ENCODE measurements around the gene EDEM3. TPM values are rescaled to one million over a fixed set of nuclear protein-coding genes. Genes with fewer than 3 reads are reported as not detected.

Gene EDEM3
- total RNA-seq, 1 donor from 2014 or later = 24.1 TPM

DNA sequence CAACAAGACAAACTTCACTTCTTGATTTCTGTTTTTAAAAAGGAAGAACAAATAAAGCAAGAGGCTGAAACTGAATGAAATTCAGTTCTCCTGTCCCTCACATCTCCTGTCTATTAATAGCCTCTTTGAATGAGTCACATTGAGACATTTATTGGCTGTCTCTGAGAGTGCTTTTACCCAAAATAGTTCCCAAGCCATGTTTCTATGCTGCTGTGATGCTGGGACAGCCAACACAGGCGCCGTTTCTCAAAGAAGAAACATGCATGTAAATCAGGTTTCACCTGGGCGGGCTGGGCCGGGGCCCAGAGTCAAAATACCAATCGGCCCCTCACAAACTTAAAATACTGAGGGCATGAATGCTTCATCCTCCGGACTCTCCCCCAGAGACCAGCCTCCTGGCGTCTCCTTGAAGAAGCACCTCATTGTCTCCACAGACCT lies 105.2 kb downstream of the EDEM3 start:
- no peak for TF ChIP-seq CTCF (IDR thresholded peaks at IDR 0.05)
- peak in 1 of 2 donors; percentile 41 for TF ChIP-seq POLR2AphosphoS5 (IDR thresholded peaks at IDR 0.05; ENCODE audit: insufficient read depth in 1 of 2, low read depth in 1 of 2)
- no peak for TF ChIP-seq POLR2A (IDR thresholded peaks at IDR 0.05)
- no peaks in the 10 kb centered on the region for H3K36me3 ChIP-seq
- no peaks in the 10 kb centered on the region for H3K27me3 ChIP-seq
- no peak for DNase-seq (ENCODE audit: extremely low spot score in 2 of 2)
- intact Hi-C loops (cut with DNase I) = no loop called here
- no peak overlapping the region for H3K4me3 ChIP-seq
- H3K9me3 ChIP-seq = no peaks in the 10 kb centered on the region
- no peak overlapping the region for H3K27ac ChIP-seq
- H3K4me1 ChIP-seq = peaks cover 15% of the 10 kb centered on the region

DNA sequence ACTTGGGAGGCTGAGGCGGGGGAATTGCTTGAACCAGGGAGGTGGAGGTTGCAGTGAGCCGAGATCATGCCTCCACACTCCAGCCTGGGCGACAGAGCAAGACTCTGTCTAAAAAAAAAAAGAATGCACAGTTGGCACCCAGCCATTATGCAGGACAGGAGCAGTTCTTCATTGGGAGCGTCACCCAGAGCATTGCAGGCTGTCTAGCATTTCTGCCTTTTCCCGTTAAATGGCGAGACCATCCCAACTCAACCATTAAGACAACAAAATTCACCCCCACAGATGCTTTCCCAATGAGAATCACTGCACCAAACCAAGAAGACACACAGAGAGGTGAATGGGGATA lies 105.8 kb downstream of the EDEM3 start:
- no peak overlapping the region for H3K27ac ChIP-seq

GRCh38 chr1:184648160-184648855 lies 106.3 kb downstream of the EDEM3 start:
- H3K4me1 ChIP-seq = peaks cover 15% of the 10 kb centered on the region
- H3K27me3 ChIP-seq = no peaks in the 10 kb centered on the region
- no peak for DNase-seq (ENCODE audit: extremely low spot score in 2 of 2)
- no peak overlapping the region for H3K4me3 ChIP-seq
- H3K36me3 ChIP-seq = no peaks in the 10 kb centered on the region
- intact Hi-C loops (cut with DNase I) = no loop called here
- H3K9me3 ChIP-seq = no peaks in the 10 kb centered on the region
- TF ChIP-seq POLR2A (IDR thresholded peaks at IDR 0.05) = no peak
- TF ChIP-seq POLR2AphosphoS5 (IDR thresholded peaks at IDR 0.05; ENCODE audit: insufficient read depth in 1 of 2, low read depth in 1 of 2) = no peak
- TF ChIP-seq CTCF (IDR thresholded peaks at IDR 0.05) = no peak
- no peak overlapping the region for H3K27ac ChIP-seq

More for the DNA sequence above, 105.8 kb downstream of the EDEM3 start:
- no peak for DNase-seq (ENCODE audit: extremely low spot score in 2 of 2)
- peaks cover 15% of the 10 kb centered on the region for H3K4me1 ChIP-seq
- intact Hi-C loops (cut with DNase I) = no loop called here
- TF ChIP-seq CTCF (IDR thresholded peaks at IDR 0.05) (no peak), POLR2A (IDR thresholded peaks at IDR 0.05) (no peak), POLR2AphosphoS5 (IDR thresholded peaks at IDR 0.05; ENCODE audit: insufficient read depth in 1 of 2, low read depth in 1 of 2) (no peak)
- H3K36me3 ChIP-seq = no peaks in the 10 kb centered on the region
- H3K4me3 ChIP-seq = no peak overlapping the region
- no peaks in the 10 kb centered on the region for H3K27me3 ChIP-seq
- no peaks in the 10 kb centered on the region for H3K9me3 ChIP-seq

- H3K4me1 ChIP-seq = peaks cover 15% of the 10 kb centered on the region
- TF ChIP-seq CTCF (IDR thresholded peaks at IDR 0.05) = no peak
- TF ChIP-seq POLR2AphosphoS5 (IDR thresholded peaks at IDR 0.05; ENCODE audit: insufficient read depth in 1 of 2, low read depth in 1 of 2) = no peak
- TF ChIP-seq POLR2A (IDR thresholded peaks at IDR 0.05) = no peak
- intact Hi-C loops (cut with DNase I) = no loop called here
- no peaks in the 10 kb centered on the region for H3K36me3 ChIP-seq
- DNase-seq (ENCODE audit: extremely low spot score in 2 of 2) = no peak
- H3K9me3 ChIP-seq = no peaks in the 10 kb centered on the region
- H3K4me3 ChIP-seq = no peak overlapping the region
- H3K27me3 ChIP-seq = no peaks in the 10 kb centered on the region
- no peak overlapping the region for H3K27ac ChIP-seq
Measured at GRCh38 chr1:184647471-184647870, 107.2 kb downstream of the EDEM3 start.

GRCh38 chr1:184646824-184647223 lies 107.8 kb downstream of the EDEM3 start:
- DNase-seq (ENCODE audit: extremely low spot score in 2 of 2) = no peak
- H3K4me1 ChIP-seq = peaks cover 15% of the 10 kb centered on the region
- no peak overlapping the region for H3K4me3 ChIP-seq
- H3K27ac ChIP-seq = no peak overlapping the region
- intact Hi-C loops (cut with DNase I) = no loop called here
- H3K27me3 ChIP-seq = no peaks in the 10 kb centered on the region
- H3K36me3 ChIP-seq = no peaks in the 10 kb centered on the region
- TF ChIP-seq POLR2AphosphoS5 (IDR thresholded peaks at IDR 0.05; ENCODE audit: insufficient read depth in 1 of 2, low read depth in 1 of 2) = no peak
- no peak for TF ChIP-seq CTCF (IDR thresholded peaks at IDR 0.05)
- no peaks in the 10 kb centered on the region for H3K9me3 ChIP-seq

All from vagina (tissue), 2 donors.